ENCODE results near the gene CHAC2. TPM values are rescaled to one million over a fixed set of nuclear protein-coding genes. Genes with fewer than 3 reads are reported as not detected.
A peak's percentile ranks its signal among the peaks of the same experiment; 100 is the strongest.

The CHAC2 gene
- total RNA-seq, 1 donor from 2014 or later = 4.5 TPM

- DNase-seq (ENCODE audit: low spot score) = no peak
- H3K4me1 Mint-ChIP-seq = peaks cover 4% of the 10 kb centered on the region
- Histone ChIP-seq H2AFZ (replicated peaks) (no peak overlapping the region), H3K4me1 (no peaks in the 10 kb centered on the region), H3K79me2 (ENCODE audit: low read depth) (peaks cover 100% of the 10 kb centered on the region), H3F3A (ENCODE audit: low read depth) (no peaks in the 10 kb centered on the region), H3K27me3 (no peaks in the 10 kb centered on the region), H3K9me3 (ENCODE audit: low read depth) (no peaks in the 10 kb centered on the region), H3K4me2 (no peak overlapping the region), H4K20me1 (ENCODE audit: low read depth) (peaks cover 15% of the 10 kb centered on the region), H3K27ac (no peak overlapping the region), H3K36me3 (no peaks in the 10 kb centered on the region), H3K9ac (no peak overlapping the region), H3K4me3 (no peak overlapping the region)
- H3K27ac Mint-ChIP-seq = no peak overlapping the region
- no peaks in the 10 kb centered on the region for H3K27me3 Mint-ChIP-seq (ENCODE audit: insufficient read depth, low read depth)
- peaks cover 24% of the 10 kb centered on the region for H3K36me3 Mint-ChIP-seq
- no peaks in the 10 kb centered on the region for H3K9me3 Mint-ChIP-seq
- TF ChIP-seq EZH2phosphoT487 (IDR thresholded peaks at IDR 0.05) = no peak
- no peak for TF ChIP-seq CTCF (IDR thresholded peaks at IDR 0.05)
- no peak for TF ChIP-seq EZH2 (IDR thresholded peaks at IDR 0.05)
- no peak overlapping the region for H3K4me3 Mint-ChIP-seq
Observed at GRCh38 chr2:53778536-53779162, 11.0 kb downstream of the CHAC2 start.

GRCh38 chr2:53780056-53780455 is 12.5 kb downstream of the CHAC2 start:
- H3K4me3 Mint-ChIP-seq = no peak overlapping the region
- no peak for DNase-seq (ENCODE audit: low spot score)
- Histone ChIP-seq H3F3A (ENCODE audit: low read depth) (no peaks in the 10 kb centered on the region), H3K9me3 (ENCODE audit: low read depth) (no peaks in the 10 kb centered on the region), H3K9ac (no peak overlapping the region), H3K27me3 (no peaks in the 10 kb centered on the region), H3K4me3 (no peak overlapping the region), H3K27ac (no peak overlapping the region), H4K20me1 (ENCODE audit: low read depth) (peaks cover 29% of the 10 kb centered on the region), H3K4me2 (no peak overlapping the region), H3K79me2 (ENCODE audit: low read depth) (peaks cover 100% of the 10 kb centered on the region), H2AFZ (replicated peaks) (no peak overlapping the region), H3K4me1 (peaks cover 6% of the 10 kb centered on the region), H3K36me3 (no peaks in the 10 kb centered on the region)
- H3K27ac Mint-ChIP-seq = no peak overlapping the region
- no peaks in the 10 kb centered on the region for H3K9me3 Mint-ChIP-seq
- peaks cover 19% of the 10 kb centered on the region for H3K36me3 Mint-ChIP-seq
- H3K4me1 Mint-ChIP-seq = peaks cover 16% of the 10 kb centered on the region
- no peaks in the 10 kb centered on the region for H3K27me3 Mint-ChIP-seq (ENCODE audit: insufficient read depth, low read depth)
- TF ChIP-seq CTCF (IDR thresholded peaks at IDR 0.05) = no peak
- no peak for TF ChIP-seq EZH2phosphoT487 (IDR thresholded peaks at IDR 0.05)
- TF ChIP-seq EZH2 (IDR thresholded peaks at IDR 0.05) = no peak

DNA sequence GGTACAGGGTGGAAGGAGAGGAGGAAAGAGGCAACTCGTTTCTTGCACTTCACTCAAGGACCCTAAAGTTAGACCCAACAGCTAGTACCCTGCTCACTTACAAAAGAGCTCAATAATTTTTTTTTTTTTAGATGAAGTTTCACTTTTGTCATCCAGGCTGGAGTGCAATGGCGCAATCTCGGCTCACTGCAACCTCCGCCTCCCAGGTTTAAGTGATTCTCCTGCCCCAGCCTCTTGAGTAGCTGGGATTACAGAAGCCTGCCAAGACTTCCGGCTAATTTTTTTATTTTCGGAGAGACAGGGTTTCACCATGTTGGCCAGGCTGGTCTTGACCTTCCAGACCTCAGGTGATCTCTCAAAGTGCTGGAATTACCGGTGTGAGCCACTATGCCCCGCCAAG is 15.1 kb downstream of the CHAC2 start:
- Histone ChIP-seq H2AFZ (replicated peaks) (no peak overlapping the region), H3K79me2 (ENCODE audit: low read depth) (peaks cover 97% of the 10 kb centered on the region), H3K4me1 (peaks cover 13% of the 10 kb centered on the region), H3K4me2 (peak overlapping the region; percentile 4), H3F3A (ENCODE audit: low read depth) (peaks cover 11% of the 10 kb centered on the region), H3K9ac (no peak overlapping the region), H4K20me1 (ENCODE audit: low read depth) (peaks cover 33% of the 10 kb centered on the region), H3K27ac (no peak overlapping the region), H3K27me3 (no peaks in the 10 kb centered on the region), H3K9me3 (ENCODE audit: low read depth) (no peaks in the 10 kb centered on the region), H3K36me3 (no peaks in the 10 kb centered on the region), H3K4me3 (no peak overlapping the region)
- no peaks in the 10 kb centered on the region for H3K9me3 Mint-ChIP-seq
- H3K27me3 Mint-ChIP-seq (ENCODE audit: insufficient read depth, low read depth) = peaks cover 2% of the 10 kb centered on the region
- H3K36me3 Mint-ChIP-seq = peaks cover 19% of the 10 kb centered on the region
- DNase-seq (ENCODE audit: low spot score) = no peak
- no peak overlapping the region for H3K4me3 Mint-ChIP-seq
- H3K4me1 Mint-ChIP-seq = peaks cover 24% of the 10 kb centered on the region
- H3K27ac Mint-ChIP-seq = no peak overlapping the region
- no peak for TF ChIP-seq EZH2 (IDR thresholded peaks at IDR 0.05)
- no peak for TF ChIP-seq EZH2phosphoT487 (IDR thresholded peaks at IDR 0.05)
- no peak for TF ChIP-seq CTCF (IDR thresholded peaks at IDR 0.05)

All from neural progenitor cell (in vitro differentiated cells).